Measurements from ENCODE around the gene C12orf54. TPM values are rescaled to one million over a fixed set of nuclear protein-coding genes. Genes with fewer than 3 reads are reported as not detected.

C12orf54 gene
- total RNA-seq, 1 experiment from 2014 or later = not detected

DNA sequence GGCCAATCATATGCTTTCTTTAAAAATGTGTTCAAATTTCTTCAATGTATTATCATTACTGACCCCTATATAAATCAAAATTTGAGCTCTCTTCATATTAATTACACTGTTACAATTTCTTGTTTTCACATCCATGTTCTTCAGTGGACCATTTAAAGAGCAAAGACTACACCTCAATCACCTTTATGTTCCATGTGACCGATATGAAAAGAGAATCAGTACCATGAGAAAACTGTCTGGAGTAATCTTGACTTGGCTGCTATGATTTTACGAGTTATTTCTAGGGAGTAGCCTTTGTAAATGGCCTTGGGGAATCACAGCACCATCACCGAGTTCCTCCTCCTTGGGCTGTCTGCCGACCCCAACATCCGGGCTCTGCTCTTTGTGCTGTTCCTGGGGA, 43.0 kb downstream of the C12orf54 start, which contains the start of gene OR8S1:
TSS of gene OR8S1 (plus strand) at position 301 of the 400 bp plus-strand sequence. CDS start at position 301, 0 bp downstream.
- no peak within 1 kb of the TSS for H3K4me3 Mint-ChIP-seq

More for the DNA sequence above, 43.0 kb downstream of the C12orf54 start, which contains the start of gene OR8S1:
- H3K56ac ChIP-seq (ENCODE audit: insufficient read length, low read depth, low read length) = no peak within 1 kb of the TSS
- no peaks in the 10 kb centered on the region; the same call in 1 of the 2 replicates for H3K27me3 ChIP-seq (ENCODE audit: insufficient read depth, low read length)
- H2BK15ac ChIP-seq (ENCODE audit: low read depth, low read length) = no peak within 1 kb of the TSS
- WGBS (ENCODE audit: extremely low coverage, insufficient read length, low lambda C conversion rate) = no CpG with 5 or more reads among the region's 5 CpGs
- H2BK12ac ChIP-seq (ENCODE audit: insufficient read length, low read depth, low read length) = no peak within 1 kb of the TSS
- no peak within 1 kb of the TSS for H3T11ph ChIP-seq (ENCODE audit: low read length)
- no peak within 1 kb of the TSS for H2BK20ac ChIP-seq (ENCODE audit: low read depth, low read length, poor library complexity, severe bottlenecking)
- H3K9me3 ChIP-seq (ENCODE audit: control insufficient read depth, low read depth, low read length) = no peaks in the 10 kb centered on the region
- H3K18ac ChIP-seq (ENCODE audit: insufficient read length, low read depth, low read length) = no peak within 1 kb of the TSS
- no peak within 1 kb of the TSS for H2AFZ ChIP-seq (ENCODE audit: low read length)
- H3K36me3 Mint-ChIP-seq (ENCODE audit: insufficient read depth in 1 of 3, low read depth in 3 of 3) = no peaks in the 10 kb centered on the region
- no peaks in the 10 kb centered on the region for H3K79me1 ChIP-seq (ENCODE audit: insufficient read depth, low read depth, low read length, poor library complexity, severe bottlenecking)
- no peaks in the 10 kb centered on the region for H3K4me1 Mint-ChIP-seq
- no peak within 1 kb of the TSS for H3K9ac ChIP-seq (ENCODE audit: extremely low read depth, insufficient read length, low read length)
- no peak within 1 kb of the TSS for H2AK5ac ChIP-seq (ENCODE audit: insufficient read length, low read length)
- H3K23me2 ChIP-seq (ENCODE audit: insufficient read length, low read depth, low read length, poor library complexity, severe bottlenecking) = no peaks in the 10 kb centered on the region
- TF ChIP-seq, protein P1, sequence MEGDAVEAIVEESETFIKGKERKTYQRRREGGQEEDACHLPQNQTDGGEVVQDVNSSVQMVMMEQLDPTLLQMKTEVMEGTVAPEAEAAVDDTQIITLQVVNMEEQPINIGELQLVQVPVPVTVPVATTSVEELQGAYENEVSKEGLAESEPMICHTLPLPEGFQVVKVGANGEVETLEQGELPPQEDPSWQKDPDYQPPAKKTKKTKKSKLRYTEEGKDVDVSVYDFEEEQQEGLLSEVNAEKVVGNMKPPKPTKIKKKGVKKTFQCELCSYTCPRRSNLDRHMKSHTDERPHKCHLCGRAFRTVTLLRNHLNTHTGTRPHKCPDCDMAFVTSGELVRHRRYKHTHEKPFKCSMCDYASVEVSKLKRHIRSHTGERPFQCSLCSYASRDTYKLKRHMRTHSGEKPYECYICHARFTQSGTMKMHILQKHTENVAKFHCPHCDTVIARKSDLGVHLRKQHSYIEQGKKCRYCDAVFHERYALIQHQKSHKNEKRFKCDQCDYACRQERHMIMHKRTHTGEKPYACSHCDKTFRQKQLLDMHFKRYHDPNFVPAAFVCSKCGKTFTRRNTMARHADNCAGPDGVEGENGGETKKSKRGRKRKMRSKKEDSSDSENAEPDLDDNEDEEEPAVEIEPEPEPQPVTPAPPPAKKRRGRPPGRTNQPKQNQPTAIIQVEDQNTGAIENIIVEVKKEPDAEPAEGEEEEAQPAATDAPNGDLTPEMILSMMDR (conservative IDR thresholded peaks at IDR 0.05) = no peak
- no peak within 1 kb of the TSS; a peak in 1 of 7 replicates for H3K27ac Mint-ChIP-seq
- peaks cover 0 to 74% of the 10 kb centered on the region in 2 experiments; a peak in 2 of 5 replicates for H3K9me3 Mint-ChIP-seq
- DNase-seq = no peak
- no peaks in the 10 kb centered on the region for H3K4me1 ChIP-seq (ENCODE audit: insufficient read depth, low read length)
- no peak within 1 kb of the TSS for H3K4me2 ChIP-seq (ENCODE audit: insufficient read depth, insufficient read length, low read length)
- no peak within 1 kb of the TSS for H3K23ac ChIP-seq (ENCODE audit: insufficient read length, low read depth, low read length)
- no peak within 1 kb of the TSS for H2BK120ac ChIP-seq (ENCODE audit: low read depth, low read length, poor library complexity, severe bottlenecking)
- no peaks in the 10 kb centered on the region for H3K79me2 ChIP-seq (ENCODE audit: insufficient read depth, low read length)
- H2BK5ac ChIP-seq (ENCODE audit: insufficient read length, low read length) = no peak within 1 kb of the TSS
- no peak within 1 kb of the TSS for H4K5ac ChIP-seq (ENCODE audit: insufficient read length, low read depth, low read length)
- no peaks in the 10 kb centered on the region for H4K20me1 ChIP-seq (ENCODE audit: control insufficient read depth, insufficient read depth, insufficient read length)
- H3K4ac ChIP-seq (ENCODE audit: low read depth, low read length) = no peak within 1 kb of the TSS
- no peak within 1 kb of the TSS for H4K8ac ChIP-seq (replicated peaks; ENCODE audit: insufficient read length, low read depth, low read length)
- H3K27me3 Mint-ChIP-seq (ENCODE audit: low read depth) = peaks cover 4% of the 10 kb centered on the region
- no peak within 1 kb of the TSS; the same call in 1 of the 2 replicates for H3K14ac ChIP-seq (ENCODE audit: insufficient read depth, low read length)
- no peak within 1 kb of the TSS for H3K27ac ChIP-seq (ENCODE audit: insufficient read length, low read depth, low read length)
- no peak within 1 kb of the TSS for H4K91ac ChIP-seq (ENCODE audit: insufficient read length, low read depth, low read length)
